T-cell (primary cell): ENCODE results near the gene PHLDB3. TPM values are rescaled to one million over a fixed set of nuclear protein-coding genes. Genes with fewer than 3 reads are reported as not detected.
A peak's percentile ranks its signal among the peaks of the same experiment; 100 is the strongest.

Experiments
- ATAC-seq, 4 experiments: fragments of 200-7000 bp in 3 of 4; fragments of 150-1000 bp in 1 of 4; cut with Tn5 transposase; replicated peaks in 1 of 4; 1 replicate in 3 of 4; 2 replicates in 1 of 4; pipeline ENCODE4 v1.10.0; 2021; ENCODE audit warnings: moderate library complexity in 3 of 4, mild to moderate bottlenecking in 2 of 4, moderate number of reproducible peaks in 1 of 4
- CTCF ChIA-PET, 2 donors: fragments of 300-600 bp; sonication (Branson Sonifier 250); formaldehyde crosslinking; loops; one replicate each; lab custom pipeline; 2022; ENCODE audit warnings: antibody characterized with exemption in 2 of 2; lab: Charles Lee
- POLR2A ChIA-PET, 2 donors: fragments of 300-600 bp; sonication (Branson Sonifier 250); formaldehyde crosslinking; loops; one replicate each; lab custom pipeline; 2022; ENCODE audit warnings: antibody characterized with exemption in 2 of 2; lab: Charles Lee
- DNase-seq, 35 experiments: peaks; one replicate each; pipeline versions ENCODE4 v3.0.0 to v3.0.0-alpha.2; 2013 to 2023
- H3K27ac ChIP-seq: one replicate; pipeline ENCODE4 v1.5.1; 2013; ENCODE audit warnings: low read length
- H3K27me3 ChIP-seq, 2 experiments: replicated peaks in 1 of 2; 1 replicate in 1 of 2; 2 replicates in 1 of 2; pipeline versions ENCODE4 v1.6.1 to v1.7.0; 2013; ENCODE audit warnings: low read length in 1 of 2, mixed read lengths in 1 of 2; ENCODE audit not compliant: control insufficient read depth in 2 of 2, insufficient read depth in 2 of 2; ENCODE audit errors: extremely low read depth in 1 of 2
- H3K36me3 ChIP-seq, 2 donors: 1 replicate in 1 of 2; 2 replicates in 1 of 2; pipeline versions ENCODE4 v1.6.1 to v1.7.0; 2013; ENCODE audit warnings: low read length in 1 of 2; ENCODE audit not compliant: control insufficient read depth in 2 of 2, insufficient read depth in 1 of 2; ENCODE audit errors: extremely low read depth in 1 of 2
- H3K4me1 ChIP-seq, 2 experiments: 1 replicate in 1 of 2; 2 replicates in 1 of 2; pipeline versions ENCODE4 v1.6.1 to v1.7.0; 2013; ENCODE audit warnings: low read length in 2 of 2, mixed read lengths in 1 of 2; ENCODE audit not compliant: insufficient read depth in 2 of 2, control insufficient read depth in 1 of 2; ENCODE audit errors: extremely low read depth in 1 of 2
- H3K4me3 ChIP-seq, 2 donors: 1 replicate in 1 of 2; 2 replicates in 1 of 2; pipeline versions ENCODE4 v1.5.1 to v1.7.0; 2013; ENCODE audit warnings: mild to moderate bottlenecking in 2 of 2, low read length in 1 of 2, moderate library complexity in 1 of 2; ENCODE audit not compliant: control insufficient read depth in 1 of 2; ENCODE audit errors: extremely low read depth in 1 of 2
- H3K9me3 ChIP-seq: 2 replicates; pipeline ENCODE4 v1.7.0; 2013
- H3K27ac Mint-ChIP-seq, 2 donors: one replicate each; pipeline ENCODE4 v1.8.0; 2020 to 2021; ENCODE audit warnings: mild to moderate bottlenecking in 2 of 2, mixed read lengths in 2 of 2
- H3K27me3 Mint-ChIP-seq, 2 donors: one replicate each; pipeline ENCODE4 v1.8.0; 2021 to 2022; ENCODE audit warnings: mixed read lengths in 2 of 2
- H3K36me3 Mint-ChIP-seq: one replicate; pipeline ENCODE4 v1.8.0; 2021; ENCODE audit warnings: mixed read lengths
- H3K4me1 Mint-ChIP-seq, 3 donors: one replicate each; pipeline ENCODE4 v1.8.0; 2020 to 2022; ENCODE audit warnings: mixed read lengths in 3 of 3, mild to moderate bottlenecking in 1 of 3
- H3K4me3 Mint-ChIP-seq, 3 donors: one replicate each; pipeline ENCODE4 v1.8.0; 2020 to 2022; ENCODE audit warnings: mild to moderate bottlenecking in 3 of 3, mixed read lengths in 3 of 3, moderate library complexity in 3 of 3
- H3K9me3 Mint-ChIP-seq, 3 donors: one replicate each; pipeline ENCODE4 v1.8.0; 2020 to 2022; ENCODE audit warnings: mixed read lengths in 3 of 3
- WGBS: methylation state at CpG from one replicate; pipeline ENCODE4 v1.1.5; 2013; ENCODE audit warnings: missing lambda C conversion rate; ENCODE audit not compliant: insufficient coverage; 5-methylcytosine and 5-hydroxymethylcytosine counted together
- total RNA-seq, 35 experiments: library from RNA in 6 of 35; stranded (reverse) in 6 of 35; fragments of 120-200 nt in 1 of 35; gene quantifications; one replicate each; pipeline versions ENCODE4 v1.2.1 to v1.2.4 and lab custom pipeline; 2013 to 2026

The PHLDB3 gene
- total RNA-seq, 5 donors from 2014 or later (not counting 1 experiment from before 2014, with no cell fraction given): 39.4 to 61.0 (median 53.9) TPM

GRCh38 chr19:43505941-43506340 lies 1.4 kb upstream of the PHLDB3 start:
- H3K4me3 Mint-ChIP-seq: peak overlapping the region; percentile 37 to 88 (median 52)

DNA sequence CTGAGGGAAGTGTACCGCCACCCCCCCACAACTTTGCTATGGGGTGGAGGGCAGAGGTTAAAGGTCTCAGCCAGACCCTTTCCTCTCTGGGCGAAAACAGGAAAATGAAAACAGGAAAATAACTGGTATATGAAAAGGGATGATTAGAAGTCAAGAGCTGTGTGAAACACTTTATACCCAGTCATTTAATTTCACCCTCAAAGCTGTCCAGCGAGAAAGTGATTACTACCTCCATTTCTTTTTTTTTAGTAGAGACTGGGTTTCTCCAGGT lies 575 bp upstream of the PHLDB3 start:
- H3K27ac Mint-ChIP-seq: peak overlapping the region; percentile 91
- no peaks in the 10 kb centered on the region for H3K27me3 ChIP-seq
- peaks cover 2 to 34% of the 10 kb centered on the region in 2 experiments for H3K4me1 ChIP-seq
- H3K4me1 Mint-ChIP-seq: peaks cover 36 to 40% (median 38%) of the 10 kb centered on the region in 3 donors
- H3K9me3 ChIP-seq: no peaks in the 10 kb centered on the region
- ChIA-PET CTCF (interaction anchor here in 1 of 2 donors (0.9 to 2.2 kb wide), 5 partner anchors 14 to 79 kb away, joined by 3 to 18 read pairs (median 6); no protein-coding TSS in a partner anchor), POLR2A (interaction anchor here (0.6 to 1.5 kb wide), 2 partner anchors 35 to 1563 kb away, joined by 3 to 6 read pairs; no protein-coding TSS in a partner anchor)
- ATAC-seq: no peak
- H3K4me3 ChIP-seq: peak overlapping the region in 1 of 2 donors; percentile 78
- peak overlapping the region; percentile 28 to 88 (median 57) for H3K4me3 Mint-ChIP-seq
- H3K27ac ChIP-seq: peak overlapping the region; percentile 79
- no peak for DNase-seq
- H3K27me3 Mint-ChIP-seq: no peaks in the 10 kb centered on the region
- H3K9me3 Mint-ChIP-seq: no peaks in the 10 kb centered on the region
- H3K36me3 ChIP-seq: peaks cover 15 to 18% of the 10 kb centered on the region in 2 donors
- H3K36me3 Mint-ChIP-seq: peaks cover 18% of the 10 kb centered on the region
- no CpG with 5 or more reads among the region's 3 CpGs for WGBS

More at GRCh38 chr19:43505941-43506340, 1.4 kb upstream of the PHLDB3 start:
- WGBS: 86% methylated on average over 4 of the region's 5 CpGs
- CTCF ChIA-PET: interaction anchor here in 1 of 2 donors (0.9 to 1.2 kb wide), 2 partner anchors 13 to 80 kb away, joined by 3 to 6 read pairs; no protein-coding TSS in a partner anchor
- Mint-ChIP-seq H3K4me1 (peaks cover 33 to 38% (median 35%) of the 10 kb centered on the region in 3 donors), H3K36me3 (peaks cover 18% of the 10 kb centered on the region), H3K27ac (peak overlapping the region; percentile 78 to 84), H3K27me3 (no peaks in the 10 kb centered on the region), H3K9me3 (no peaks in the 10 kb centered on the region)
- no peak for DNase-seq
- no peaks in the 10 kb centered on the region for H3K27me3 ChIP-seq
- peaks cover 15 to 23% of the 10 kb centered on the region in 2 donors for H3K36me3 ChIP-seq
- H3K4me1 ChIP-seq: peaks cover 2 to 34% of the 10 kb centered on the region in 2 experiments
- no peak for ATAC-seq
- no peak overlapping the region for H3K27ac ChIP-seq
- no peaks in the 10 kb centered on the region for H3K9me3 ChIP-seq
- H3K4me3 ChIP-seq: no peak overlapping the region
- POLR2A ChIA-PET: no interaction called here

- ChIA-PET CTCF (interaction anchor here (0.5 to 2.2 kb wide), 9 partner anchors 14 to 164 kb away, joined by 3 to 18 read pairs (median 5); no protein-coding TSS in a partner anchor), POLR2A (interaction anchor here in 1 of 2 donors (0.5 to 1.5 kb wide), 4 partner anchors 9 to 1873 kb away, joined by 3 read pairs; no protein-coding TSS in a partner anchor)
- H3K4me3 ChIP-seq: peak overlapping the region; percentile 75 to 78
- H3K36me3 ChIP-seq: peaks cover 10 to 13% of the 10 kb centered on the region in 2 donors
- H3K36me3 Mint-ChIP-seq: peaks cover 14% of the 10 kb centered on the region
- H3K27ac Mint-ChIP-seq: peak overlapping the region; percentile 96 to 97
- no peaks in the 10 kb centered on the region for H3K9me3 ChIP-seq
- DNase-seq (peak; percentile 96 to 100 (median 99)), ATAC-seq (peak; percentile 91 to 98 (median 94))
- H3K27ac ChIP-seq: peak overlapping the region; percentile 83
- H3K27me3 Mint-ChIP-seq: no peaks in the 10 kb centered on the region
- peaks cover 2 to 34% of the 10 kb centered on the region in 2 experiments for H3K4me1 ChIP-seq
- no peaks in the 10 kb centered on the region for H3K27me3 ChIP-seq
- H3K9me3 Mint-ChIP-seq: no peaks in the 10 kb centered on the region
- H3K4me1 Mint-ChIP-seq: peaks cover 38 to 42% (median 40%) of the 10 kb centered on the region in 3 donors
- peak overlapping the region; percentile 88 to 97 (median 90) for H3K4me3 Mint-ChIP-seq
- WGBS: 3% methylated on average over 59 of the region's 64 CpGs
Measured at GRCh38 chr19:43503501-43504425, 783 bp downstream of the PHLDB3 start.

DNA sequence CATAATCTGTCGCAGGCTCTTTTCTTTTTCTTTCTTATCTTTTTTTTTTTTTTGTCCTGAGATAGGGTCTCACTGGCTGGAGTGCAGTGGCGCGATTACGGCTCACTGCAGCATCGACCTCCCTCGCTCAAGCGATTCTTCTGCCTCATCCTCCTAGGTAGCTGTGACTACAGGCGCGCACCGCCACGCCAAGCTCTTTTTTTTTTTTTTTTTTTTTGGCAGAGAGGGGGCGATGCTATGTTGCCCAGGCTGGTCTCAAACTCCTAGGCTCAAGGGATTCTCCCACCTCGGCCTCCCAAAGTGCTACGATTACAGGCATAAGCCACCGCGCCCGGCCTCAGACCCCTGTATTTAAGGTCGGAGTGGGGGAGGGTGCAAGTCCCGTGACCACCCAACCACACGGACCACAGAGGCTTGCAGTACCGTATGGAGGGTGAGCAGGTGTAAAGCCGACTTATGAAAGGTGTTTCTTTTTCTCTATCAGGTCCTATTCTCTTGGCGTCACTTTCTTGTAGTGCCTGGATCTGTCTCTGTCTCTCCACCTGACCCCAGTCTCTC lies 2.0 kb downstream of the PHLDB3 start:
- Mint-ChIP-seq H3K36me3 (peaks cover 19% of the 10 kb centered on the region), H3K4me3 (peak overlapping the region; percentile 88 to 97 (median 90)), H3K4me1 (peaks cover 42 to 47% (median 47%) of the 10 kb centered on the region in 3 donors), H3K9me3 (no peaks in the 10 kb centered on the region), H3K27me3 (no peaks in the 10 kb centered on the region), H3K27ac (peak overlapping the region; percentile 96 to 97)
- DNase-seq (no peak), ATAC-seq (no peak)
- no peaks in the 10 kb centered on the region for H3K27me3 ChIP-seq
- peaks cover 2 to 34% of the 10 kb centered on the region in 2 experiments for H3K4me1 ChIP-seq
- WGBS: 94% methylated on average over 12 of the region's 23 CpGs
- ChIA-PET POLR2A (interaction anchor here (0.6 kb wide), 3 partner anchors 10 to 82 kb away, joined by 3 to 6 read pairs (median 4); no protein-coding TSS in a partner anchor), CTCF (interaction anchor here (0.6 kb wide), 3 partner anchors 71 to 1008 kb away, joined by 3 to 8 read pairs (median 3); no protein-coding TSS in a partner anchor)
- H3K4me3 ChIP-seq: peak overlapping the region in 1 of 2 donors; percentile 2
- H3K27ac ChIP-seq: no peak overlapping the region
- no peaks in the 10 kb centered on the region for H3K9me3 ChIP-seq
- peaks cover 7 to 9% of the 10 kb centered on the region in 2 donors for H3K36me3 ChIP-seq

GRCh38 chr19:43501661-43502418 lies 2.7 kb downstream of the PHLDB3 start:
- Mint-ChIP-seq H3K4me3 (peak overlapping the region in 1 of 3 donors; percentile 88), H3K4me1 (peaks cover 42 to 47% (median 47%) of the 10 kb centered on the region in 3 donors), H3K27me3 (no peaks in the 10 kb centered on the region), H3K36me3 (peaks cover 22% of the 10 kb centered on the region), H3K27ac (peak overlapping the region in 1 of 2 donors; percentile 58), H3K9me3 (no peaks in the 10 kb centered on the region)
- POLR2A ChIA-PET: interaction anchor here (0.6 to 0.8 kb wide), 6 partner anchors 10 to 82 kb away, joined by 3 to 6 read pairs (median 4); no protein-coding TSS in a partner anchor
- Histone ChIP-seq H3K27ac (no peak overlapping the region), H3K4me1 (peaks cover 2 to 34% of the 10 kb centered on the region in 2 experiments), H3K36me3 (peaks cover 13 to 14% of the 10 kb centered on the region in 2 donors), H3K27me3 (no peaks in the 10 kb centered on the region), H3K9me3 (no peaks in the 10 kb centered on the region), H3K4me3 (no peak overlapping the region)
- ATAC-seq: no peak
- WGBS: 97% methylated on average over 23 of the region's 43 CpGs
- no peak for DNase-seq
- CTCF ChIA-PET: interaction anchor here (0.6 kb wide), 3 partner anchors 71 to 1008 kb away, joined by 3 to 8 read pairs (median 3); no protein-coding TSS in a partner anchor
